ENCODE data around the gene IRGC. TPM values are rescaled to one million over a fixed set of nuclear protein-coding genes. Genes with fewer than 3 reads are reported as not detected.

The IRGC gene
- total and polyA plus RNA-seq, 9 of the 15 experiments (the other 6 are each of a cell fraction or from before 2014, with no cell fraction given), result not detected

- no peak for TF ChIP-seq PPARD (CRISPR knock-in tag; IDR thresholded peaks at IDR 0.05)
- no peak for TF ChIP-seq RAD21 (CRISPR knock-in tag; conservative IDR thresholded peaks at IDR 0.05 in 1 of 2, IDR thresholded peaks at IDR 0.05 in 1 of 2)
- TF ChIP-seq PHTF2 (CRISPR knock-in tag; IDR thresholded peaks at IDR 0.05), result no peak
- TF ChIP-seq CEBPG (CRISPR knock-in tag; IDR thresholded peaks at IDR 0.05), result no peak
- TF ChIP-seq CEBPG (tag; conservative IDR thresholded peaks at IDR 0.05 in 1 of 2, IDR thresholded peaks at IDR 0.05 in 1 of 2), result peak; percentile 24 to 57; a peak in 3 of 4 replicates
- TF ChIP-seq ZNF316 (IDR thresholded peaks at IDR 0.05), result peak; percentile 93
- no peak for TF ChIP-seq SLC30A9 (CRISPR knock-in tag; IDR thresholded peaks at IDR 0.05)
- TF ChIP-seq NCOA2 (IDR thresholded peaks at IDR 0.05; ENCODE audit: partially characterized antibody in 2 of 2), result no peak
- TF ChIP-seq NR2C2 (CRISPR knock-in tag; IDR thresholded peaks at IDR 0.05), result no peak
- TF ChIP-seq NR2C2 (tag; IDR thresholded peaks at IDR 0.05), result peak; percentile 41; the same call in 1 of the 2 replicates
- no peak for TF ChIP-seq ZNF778 (CRISPR knock-in tag; IDR thresholded peaks at IDR 0.05)
- peak; percentile 85 for TF ChIP-seq C11orf30 (IDR thresholded peaks at IDR 0.05; ENCODE audit: low read depth)
- TF ChIP-seq MYC (IDR thresholded peaks at IDR 0.05; ENCODE audit: low read depth, low read length), result 0 out of 2 replicates have a peak, but pooled peaks have one; percentile 37
- no peak for TF ChIP-seq MYC (CRISPR knock-in tag; IDR thresholded peaks at IDR 0.05; ENCODE audit: borderline replicate concordance, low read depth)
- TF ChIP-seq ETV1 (tag; conservative IDR thresholded peaks at IDR 0.05; ENCODE audit: low read depth), result 0 out of 2 replicates have a peak, but pooled peaks have one; percentile 13
- no peak for TF ChIP-seq HDAC3 (IDR thresholded peaks at IDR 0.05; ENCODE audit: borderline replicate concordance, partially characterized antibody)
- TF ChIP-seq BMI1 (IDR thresholded peaks at IDR 0.05; ENCODE audit: low read length), result no peak
- TF ChIP-seq FOXJ2 (tag; IDR thresholded peaks at IDR 0.05), result peak; percentile 56; the same call in 1 of the 2 replicates
- TF ChIP-seq ZNF707 (CRISPR knock-in tag; conservative IDR thresholded peaks at IDR 0.05), result no peak
- no peak for TF ChIP-seq ARID3A (IDR thresholded peaks at IDR 0.05; ENCODE audit: borderline replicate concordance, low read depth, low read length)
- no peak for TF ChIP-seq ZNF507 (tag; conservative IDR thresholded peaks at IDR 0.05)
- no peak for TF ChIP-seq PBX2 (CRISPR knock-in tag; IDR thresholded peaks at IDR 0.05; ENCODE audit: low read depth)
- TF ChIP-seq PBX2 (tag; conservative IDR thresholded peaks at IDR 0.05; ENCODE audit: low read depth), result peak; percentile 82
- no peak for TF ChIP-seq CGGBP1 (CRISPR knock-in tag; IDR thresholded peaks at IDR 0.05)
Measured at GRCh38 chr19:43682824-43683661, 32.8 kb upstream of the IRGC start (continued).

Data from K562 (cell line).